OCI-LY1 (cell line): Measurements from ENCODE around the gene CHRM4.

Source experiments
- H2AFZ ChIP-seq: fragments of 200-600 bp; sonication (generic), shearing (Covaris generic); 2 replicates; pipeline ENCODE4 v1.6.0; 2014; ENCODE audit warnings: antibody characterized with exemption, mild to moderate bottlenecking, low read length
- H3F3A ChIP-seq: fragments of 200-600 bp; sonication (generic), shearing (Covaris generic); 2 replicates; pipeline ENCODE4 v1.6.0; 2014; ENCODE audit warnings: mild to moderate bottlenecking, antibody characterized with exemption, low read length, moderate library complexity; ENCODE audit not compliant: insufficient read depth
- H3K27ac ChIP-seq: fragments of 200-600 bp; sonication (generic); 2 replicates; pipeline ENCODE4 v1.5.1; 2014; ENCODE audit warnings: low read length, mixed run types, mild to moderate bottlenecking, low read depth; ENCODE audit not compliant: poor library complexity, severe bottlenecking
- H3K27me3 ChIP-seq: fragments of 200-600 bp; sonication (generic); 2 replicates; pipeline ENCODE4 v1.6.0; 2014; ENCODE audit warnings: antibody characterized with exemption, mild to moderate bottlenecking, low read length, moderate library complexity; ENCODE audit not compliant: insufficient read depth
- H3K36me3 ChIP-seq: fragments of 200-600 bp; sonication (generic); 2 replicates; pipeline ENCODE4 v1.6.1; 2014; ENCODE audit warnings: mild to moderate bottlenecking, antibody characterized with exemption, low read length, moderate library complexity, mixed read lengths; ENCODE audit not compliant: insufficient read depth
- H3K4me1 ChIP-seq: fragments of 200-600 bp; sonication (generic); 2 replicates; pipeline ENCODE4 v1.5.1; 2014; ENCODE audit warnings: mild to moderate bottlenecking, low read length, moderate library complexity; ENCODE audit not compliant: insufficient read depth, severe bottlenecking
- H3K4me2 ChIP-seq: fragments of 200-600 bp; sonication (generic), shearing (Covaris generic); 2 replicates; pipeline ENCODE4 v1.6.1; 2014; ENCODE audit warnings: low read length
- H3K4me3 ChIP-seq: fragments of 200-600 bp; sonication (generic); 2 replicates; pipeline ENCODE4 v1.5.1; 2014; ENCODE audit warnings: low read length, low read depth, mild to moderate bottlenecking, mixed read lengths; ENCODE audit not compliant: poor library complexity, severe bottlenecking
- H3K79me2 ChIP-seq: fragments of 200-600 bp; shearing (Covaris generic); 2 replicates; pipeline ENCODE4 v1.6.1; 2016; ENCODE audit warnings: mixed run types, low read length, mixed read lengths; ENCODE audit not compliant: insufficient read depth
- H3K9ac ChIP-seq: fragments of 200-600 bp; sonication (generic), shearing (Covaris generic); 2 replicates; pipeline ENCODE4 v1.6.1; 2014; ENCODE audit warnings: mild to moderate bottlenecking, low read length, mixed read lengths
- H3K9me2 ChIP-seq: fragments of 200-600 bp; sonication (generic), shearing (Covaris generic); 2 replicates; pipeline ENCODE4 v1.6.1; 2014; ENCODE audit warnings: low read depth, mild to moderate bottlenecking, low read length, mixed read lengths
- H3K9me3 ChIP-seq: fragments of 200-600 bp; shearing (Covaris generic); 2 replicates; pipeline ENCODE4 v1.6.1; 2014; ENCODE audit warnings: low read length, mixed read lengths
- H4K20me1 ChIP-seq: fragments of 200-600 bp; sonication (generic), shearing (Covaris generic); 2 replicates; pipeline ENCODE4 v1.6.0; 2016; ENCODE audit warnings: mild to moderate bottlenecking, low read length; ENCODE audit not compliant: insufficient read depth
- CTCF ChIP-seq: fragments of 200-600 bp; sonication (generic), shearing (Covaris generic); IDR thresholded peaks from 2 replicates; pipeline ENCODE4 v1.5.1; 2017; ENCODE audit warnings: mild to moderate bottlenecking, antibody characterized with exemption, low read length, moderate library complexity, mixed read lengths
- EZH2 ChIP-seq: fragments of 200-600 bp; sonication (generic), shearing (Covaris generic); IDR thresholded peaks from 2 replicates; pipeline ENCODE4 v1.8.0; 2017; ENCODE audit warnings: borderline replicate concordance, mixed run types, mild to moderate bottlenecking, antibody characterized with exemption, low read length, moderate library complexity, mixed read lengths

CHRM4 gene

GRCh38 chr11:46414879-46415278 is 23.3 kb upstream of the CHRM4 start:
- no peak overlapping the region for H3K9ac ChIP-seq
- no peak overlapping the region for H2AFZ ChIP-seq
- H3K36me3 ChIP-seq = peaks cover 27% of the 10 kb centered on the region; the same call in 1 of the 2 replicates
- no peaks in the 10 kb centered on the region for H3K9me3 ChIP-seq
- TF ChIP-seq CTCF = no peak
- TF ChIP-seq EZH2 = no peak
- no peak overlapping the region for H3K4me2 ChIP-seq
- no peaks in the 10 kb centered on the region for H3K4me1 ChIP-seq
- H3K4me3 ChIP-seq = no peak overlapping the region
- H3K79me2 ChIP-seq = no peaks in the 10 kb centered on the region
- H3K9me2 ChIP-seq = no peaks in the 10 kb centered on the region
- H3F3A ChIP-seq = no peaks in the 10 kb centered on the region
- H4K20me1 ChIP-seq = no peaks in the 10 kb centered on the region
- H3K27me3 ChIP-seq = no peaks in the 10 kb centered on the region
- no peak overlapping the region for H3K27ac ChIP-seq

- H3K27ac ChIP-seq = no peak overlapping the region
- no peak overlapping the region for H3K4me3 ChIP-seq
- H2AFZ ChIP-seq = no peak overlapping the region
- H3K4me1 ChIP-seq = no peaks in the 10 kb centered on the region
- H3K4me2 ChIP-seq = no peak overlapping the region
- H3K36me3 ChIP-seq = peaks cover 27% of the 10 kb centered on the region; the same call in 1 of the 2 replicates
- no peaks in the 10 kb centered on the region for H3K9me2 ChIP-seq
- no peaks in the 10 kb centered on the region for H4K20me1 ChIP-seq
- H3K27me3 ChIP-seq = no peaks in the 10 kb centered on the region
- no peak overlapping the region for H3K9ac ChIP-seq
- no peaks in the 10 kb centered on the region for H3F3A ChIP-seq
- no peaks in the 10 kb centered on the region for H3K9me3 ChIP-seq
- H3K79me2 ChIP-seq = no peaks in the 10 kb centered on the region
- no peak for TF ChIP-seq CTCF
- TF ChIP-seq EZH2 = no peak
These were observed 22.9 kb upstream of the CHRM4 start for GRCh38 chr11:46414466-46414796.

- H3K36me3 ChIP-seq = peaks cover 29% of the 10 kb centered on the region; the same call in 1 of the 2 replicates
- no peaks in the 10 kb centered on the region for H4K20me1 ChIP-seq
- no peaks in the 10 kb centered on the region for H3K9me2 ChIP-seq
- no peak overlapping the region for H3K9ac ChIP-seq
- H3K79me2 ChIP-seq = no peaks in the 10 kb centered on the region
- H3K27ac ChIP-seq = no peak overlapping the region
- H2AFZ ChIP-seq = no peak overlapping the region
- H3K9me3 ChIP-seq = no peaks in the 10 kb centered on the region
- no peak for TF ChIP-seq CTCF
- TF ChIP-seq EZH2 = no peak
- no peak overlapping the region for H3K4me3 ChIP-seq
- H3F3A ChIP-seq = no peaks in the 10 kb centered on the region
- H3K27me3 ChIP-seq = no peaks in the 10 kb centered on the region
- no peaks in the 10 kb centered on the region for H3K4me1 ChIP-seq
- H3K4me2 ChIP-seq = no peak overlapping the region
These were observed 22.3 kb upstream of the CHRM4 start for GRCh38 chr11:46413760-46414465.
